DMS153 treated with DMSO at 0.1 percent for 48 hours (cell line): ENCODE measurements around the gene DAAM1.

Source experiments
- DNase-seq: peaks from one replicate; lab custom pipeline; 2025; ENCODE audit not compliant: unreplicated experiment; lab: John Stamatoyannopoulos, UW

DAAM1 gene

GRCh38 chr14:59407246-59408010, 219.0 kb downstream of the DAAM1 start:
- DNase-seq: no peak

GRCh38 chr14:59415836-59416602, 227.6 kb downstream of the DAAM1 start:
- DNase-seq: no peak

GRCh38 chr14:59417311-59417710, 228.8 kb downstream of the DAAM1 start:
- no peak for DNase-seq

GRCh38 chr14:59419303-59419702, 230.8 kb downstream of the DAAM1 start:
- no peak for DNase-seq
